Embryonic facial prominence (tissue), 1 donor: ENCODE results near the gene ZNF708.
"Not testable (repeated sequence)": the region's sequence is repeated elsewhere in the genome, so short reads cannot be mapped to it uniquely, and the experiment has no call there.

Source experiments
- DNase-seq: peaks from one replicate; pipeline ENCODE4 v3.0.0-alpha.2; 2016; ENCODE audit errors: extremely low spot score

ZNF708 gene

DNA sequence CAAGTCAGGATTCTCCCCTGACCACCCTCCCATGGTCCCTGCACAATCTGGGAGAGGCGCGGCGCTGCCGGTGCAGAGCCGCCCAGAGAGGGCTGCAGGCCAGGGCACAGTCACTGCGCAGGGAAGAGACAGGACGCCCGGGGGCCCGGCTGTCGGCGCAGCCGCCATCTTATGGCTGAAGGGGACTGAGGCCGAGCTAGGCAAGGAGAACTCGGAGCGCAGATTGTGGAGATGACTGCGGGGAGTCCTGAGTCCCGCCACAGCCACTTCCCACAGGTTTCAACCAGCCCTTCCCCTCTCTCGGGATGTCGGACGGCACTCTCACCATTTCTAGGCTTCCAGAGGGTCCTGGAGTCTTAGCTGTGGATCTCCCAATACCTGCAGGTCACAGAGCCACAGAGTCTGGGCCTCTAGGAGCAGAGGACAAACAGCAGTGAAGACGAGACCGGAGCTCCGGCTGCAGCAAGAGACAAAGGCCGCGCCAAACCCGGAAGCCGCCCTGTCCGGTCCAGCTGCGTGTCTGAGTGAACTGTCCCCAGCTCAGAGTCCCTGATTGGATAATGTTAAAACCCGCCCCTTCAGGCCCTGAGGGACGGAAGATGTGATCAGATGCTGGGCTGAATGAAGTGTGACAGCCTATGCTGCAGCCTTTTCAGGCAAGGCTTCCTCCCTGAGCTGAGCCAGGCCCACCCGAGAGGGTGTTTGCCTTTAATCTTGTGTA is at the start of gene ZNF708:
ZNF708 (minus strand) TSS at position 526 of the 721 bp plus-strand sequence; CDS start at position 328, 198 bp downstream.
- peak; percentile 59 for DNase-seq

- no peak for DNase-seq
These were observed 33.1 kb upstream of the ZNF708 start for GRCh38 chr19:21362291-21362690.

GRCh38 chr19:21358768-21359451 is 29.7 kb upstream of the ZNF708 start, which contains the start of gene ZNF738:
ZNF738 (plus strand) TSS chr19:21359000; CDS start chr19:21359141, 141 bp downstream.
- peak; percentile 89 for DNase-seq

GRCh38 chr19:21352830-21353229 is 23.6 kb upstream of the ZNF708 start:
- DNase-seq, result no peak

- DNase-seq, result not testable (repeated sequence)
These were observed 15.6 kb upstream of the ZNF708 start for GRCh38 chr19:21344841-21345240.

GRCh38 chr19:21335721-21336120 is 6.5 kb upstream of the ZNF708 start:
- DNase-seq, result no peak

GRCh38 chr19:21328406-21328805 is 804 bp downstream of the ZNF708 start:
- DNase-seq, result no peak

- no peak for DNase-seq
These were observed 3.0 kb downstream of the ZNF708 start for GRCh38 chr19:21326169-21326568.

GRCh38 chr19:21323000-21323399 is 6.2 kb downstream of the ZNF708 start:
- DNase-seq, result no peak

DNA sequence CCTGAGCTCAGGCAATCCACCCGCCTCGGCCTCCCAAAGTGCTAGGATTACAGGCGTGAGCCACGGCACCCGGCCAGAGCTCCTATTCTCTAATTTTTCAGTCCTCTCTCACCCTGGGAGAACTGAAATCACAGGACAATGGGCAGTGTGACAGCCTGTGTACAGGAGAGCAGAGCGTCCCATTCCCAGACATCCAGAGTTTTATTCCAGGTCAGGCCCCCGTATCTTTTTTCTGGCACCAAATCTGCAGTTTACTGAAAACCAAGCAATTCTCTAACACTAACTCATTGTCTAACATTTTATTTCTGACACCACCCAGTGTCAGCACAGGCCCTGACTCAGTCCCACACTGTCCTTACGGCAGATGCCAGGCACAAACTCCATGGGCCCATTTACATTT is 6.7 kb downstream of the ZNF708 start:
- DNase-seq, result no peak

DNA sequence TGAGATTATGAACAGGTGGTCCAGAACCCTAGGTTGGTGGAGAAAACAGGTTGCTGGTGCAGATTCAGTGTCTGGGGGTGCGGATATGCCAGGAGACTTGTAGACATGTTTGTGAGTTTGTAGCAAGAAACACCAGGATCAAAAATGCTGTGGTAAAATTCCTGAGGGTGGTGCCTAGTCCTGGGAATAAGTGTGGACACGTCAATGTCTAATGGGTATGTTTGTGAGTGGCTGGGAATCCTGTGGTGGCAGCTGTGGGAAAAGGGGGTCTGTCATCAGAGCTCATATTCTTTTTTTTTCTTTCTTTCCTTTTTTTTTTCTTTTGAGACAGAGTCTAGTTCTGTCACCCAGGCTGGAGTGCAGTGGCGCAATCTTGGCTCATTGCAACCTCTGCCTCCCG is 7.2 kb downstream of the ZNF708 start:
- no peak for DNase-seq

- DNase-seq, result no peak
These were observed 8.1 kb downstream of the ZNF708 start for GRCh38 chr19:21321134-21321533.

GRCh38 chr19:21317821-21318220 is 11.4 kb downstream of the ZNF708 start:
- no peak for DNase-seq

DNA sequence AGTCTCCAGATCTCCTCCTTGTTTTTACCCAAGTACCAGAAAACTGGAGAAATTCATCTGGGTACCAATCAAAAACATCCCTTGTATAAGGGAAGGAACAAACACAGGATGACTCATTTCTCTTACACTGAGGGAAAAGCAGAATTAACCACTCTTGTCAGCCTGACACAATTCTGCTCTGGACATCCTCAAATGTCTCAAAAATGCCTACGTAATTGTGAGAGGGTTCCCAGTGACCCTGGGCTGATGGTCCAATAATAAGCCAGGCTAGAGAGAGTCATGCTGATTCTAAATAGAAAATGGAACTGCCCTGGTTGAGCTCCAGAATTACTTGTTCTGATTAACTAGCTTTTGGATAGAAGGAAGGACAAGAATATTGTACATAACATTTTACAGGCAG is 14.5 kb downstream of the ZNF708 start:
- no peak for DNase-seq

- not testable (repeated sequence) for DNase-seq
These were observed 16.4 kb downstream of the ZNF708 start for GRCh38 chr19:21312807-21313206.

GRCh38 chr19:21308773-21309172 is 20.4 kb downstream of the ZNF708 start:
- DNase-seq, result no peak

DNA sequence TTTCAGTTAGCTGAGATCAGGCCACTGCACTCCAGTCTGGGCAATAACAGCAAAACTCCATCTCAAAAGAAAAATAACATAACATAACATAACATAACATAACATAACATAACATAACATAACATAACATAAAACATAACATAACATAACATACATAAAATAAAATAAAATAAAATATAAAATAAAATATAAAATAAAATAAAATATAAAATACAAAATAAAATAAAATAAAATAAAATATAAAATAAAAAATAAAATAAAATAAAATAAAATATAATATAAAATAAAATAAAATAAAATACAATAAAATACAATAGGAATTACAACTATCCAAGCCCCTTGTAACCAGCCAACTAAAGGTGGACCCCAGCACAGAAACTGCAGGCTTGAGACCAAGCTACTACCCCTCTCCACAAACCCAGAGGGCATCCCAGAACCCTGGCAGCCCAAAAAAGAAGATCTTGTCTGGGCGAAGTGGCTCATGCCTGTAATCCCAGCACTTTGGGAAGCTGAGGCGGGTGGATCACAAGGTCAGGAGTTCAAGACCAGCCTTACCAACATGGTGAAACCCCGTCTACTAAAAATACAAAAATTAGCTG is 22.2 kb downstream of the ZNF708 start:
- DNase-seq, result not testable (repeated sequence)

DNA sequence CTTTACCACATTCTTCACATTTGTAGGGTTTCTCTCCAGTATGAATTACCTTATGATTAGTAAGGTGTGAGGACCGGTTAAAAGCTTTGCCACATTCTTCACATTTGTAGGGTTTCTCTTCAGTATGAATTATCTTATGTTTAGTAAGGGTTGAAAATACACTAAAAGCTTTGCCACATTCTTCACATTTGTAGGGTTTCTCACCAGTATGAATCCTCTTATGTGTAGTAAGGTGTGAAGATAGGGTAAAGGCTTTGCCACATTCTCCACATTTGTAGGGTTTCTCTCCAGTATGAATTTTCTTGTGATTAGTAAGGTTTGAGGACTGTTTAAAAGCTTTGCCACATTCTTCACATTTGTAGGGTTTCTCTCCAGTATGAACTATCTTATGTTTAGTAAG is 35.4 kb downstream of the ZNF708 start:
- DNase-seq, result not testable (repeated sequence)

DNA sequence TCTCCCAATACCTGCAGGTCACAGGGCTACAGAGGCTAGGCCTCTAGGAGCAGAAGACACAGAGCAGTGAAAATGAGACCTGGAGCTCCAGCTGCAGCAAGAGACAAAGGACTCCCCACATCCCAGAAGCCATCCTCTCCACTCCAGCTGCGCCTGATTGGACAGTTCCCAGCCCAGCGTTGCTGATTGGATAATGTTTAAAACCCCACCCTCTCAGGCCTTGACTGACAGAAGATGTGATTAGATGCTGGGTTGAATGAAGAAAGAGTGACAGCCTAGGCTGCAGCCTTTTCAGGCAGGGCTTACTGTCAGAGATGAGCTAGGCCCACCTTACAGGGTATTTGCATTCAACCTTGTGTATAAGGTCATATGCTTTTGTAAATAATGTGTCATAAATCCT is 59.4 kb downstream of the ZNF708 start:
- DNase-seq, result no peak

- no peak for DNase-seq
These were observed 64.3 kb downstream of the ZNF708 start for GRCh38 chr19:21264891-21265290.

DNA sequence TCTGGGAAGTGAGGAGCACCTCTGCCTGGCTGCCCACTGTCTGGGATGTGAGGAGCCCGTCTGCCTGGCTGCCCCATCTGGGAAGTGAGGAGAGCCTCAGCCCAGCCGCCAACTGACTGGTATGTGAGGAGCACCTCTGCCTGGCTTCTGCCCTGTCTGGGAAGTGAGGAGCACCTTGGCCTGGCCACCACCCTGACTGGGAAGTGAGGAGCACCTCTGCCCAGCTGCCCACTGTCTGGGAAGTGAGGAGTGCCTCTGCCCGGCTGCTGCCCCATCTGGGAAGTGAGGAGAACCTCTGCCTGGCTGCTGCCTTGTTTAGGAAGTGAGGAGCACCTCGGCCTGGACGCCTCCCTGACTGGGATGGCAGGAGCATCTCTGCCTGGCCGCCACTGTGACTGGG is 64.8 kb downstream of the ZNF708 start:
- no peak for DNase-seq

GRCh38 chr19:21260848-21261381 is 68.3 kb downstream of the ZNF708 start:
- not testable (repeated sequence) for DNase-seq
